HEK293 (cell line): ENCODE results near the gene RFLNA.
A peak's percentile ranks its signal among the peaks of the same experiment; 100 is the strongest.

Experiments
- CTCF ChIA-PET: fragments of 350-600 bp; formaldehyde crosslinking; extraction: SDS; loops from one replicate; lab custom pipeline; 2021; ENCODE audit warnings: antibody characterized with exemption; lab: Yijun Ruan, JAX
- POLR2A ChIA-PET: fragments of 300-600 bp; formaldehyde crosslinking; extraction: SDS; loops from one replicate; lab custom pipeline; 2020; ENCODE audit warnings: antibody characterized with exemption, inconsistent platforms; lab: Yijun Ruan, JAX
- H3K27ac ChIP-seq: fragments of 200-500 bp; sonication (Bioruptor generic); 2 replicates; pipeline ENCODE4 v1.5.1; 2014; ENCODE audit warnings: low read depth, low read length, control low read depth, inconsistent platforms; ENCODE audit errors: extremely low read depth
- H3K36me3 ChIP-seq, 2 experiments: fragments of 200-500 bp in 1 of 2; sonication (Bioruptor generic) in 1 of 2; 1 replicate in 1 of 2; 2 replicates in 1 of 2; pipeline ENCODE4 v1.5.1; 2014 to 2017; ENCODE audit warnings: inconsistent platforms in 2 of 2, low read length in 2 of 2; ENCODE audit not compliant: control insufficient read depth in 2 of 2, insufficient read depth in 1 of 2
- H3K4me1 ChIP-seq: fragments of 200-500 bp; sonication (Bioruptor generic); 2 replicates; pipeline ENCODE4 v1.5.1; 2014; ENCODE audit warnings: mild to moderate bottlenecking, low read length, inconsistent platforms; ENCODE audit not compliant: control insufficient read depth, insufficient read depth
- H3K4me3 ChIP-seq: 2 replicates; pipeline ENCODE4 v1.5.1; 2011; ENCODE audit warnings: low read depth, mild to moderate bottlenecking, control low read depth, low read length, moderate library complexity
- H3K9me3 ChIP-seq: fragments of 200-500 bp; sonication (Bioruptor generic); 2 replicates; pipeline ENCODE4 v1.5.1; 2014; ENCODE audit warnings: low read depth, low read length, inconsistent platforms; ENCODE audit not compliant: control insufficient read depth, insufficient read depth
- BCL11A ChIP-seq: fragments of 450-650 bp; formaldehyde crosslinking; IDR thresholded peaks from 2 replicates; pipeline ENCODE4 v1.5.1; 2016; ENCODE audit warnings: low read depth, missing biosample characterization, missing genetic modification characterization
- FEZF1 ChIP-seq: fragments of 450-650 bp; formaldehyde crosslinking; IDR thresholded peaks from 2 replicates; pipeline ENCODE4 v1.5.1; 2016; ENCODE audit warnings: missing biosample characterization, missing genetic modification characterization
- KLF10 ChIP-seq: fragments of 450-650 bp; IDR thresholded peaks from 2 replicates; pipeline ENCODE4 v1.5.1; 2018; ENCODE audit warnings: missing biosample characterization, mild to moderate bottlenecking, missing genetic modification characterization
- RBAK ChIP-seq: fragments of 450-650 bp; formaldehyde crosslinking; IDR thresholded peaks from 2 replicates; pipeline ENCODE4 v1.5.1; 2016; ENCODE audit warnings: missing biosample characterization, missing genetic modification characterization
- SP3 ChIP-seq: fragments of 450-650 bp; formaldehyde crosslinking; IDR thresholded peaks from 2 replicates; pipeline ENCODE4 v1.5.1; 2016; ENCODE audit warnings: missing biosample characterization, missing genetic modification characterization
- YY1 ChIP-seq: fragments of 450-650 bp; formaldehyde crosslinking; IDR thresholded peaks from 2 replicates; pipeline ENCODE4 v1.5.1; 2018; ENCODE audit warnings: missing biosample characterization, missing genetic modification characterization
- ZBTB10 ChIP-seq: fragments of 450-650 bp; formaldehyde crosslinking; IDR thresholded peaks from 2 replicates; pipeline ENCODE4 v1.5.1; 2016; ENCODE audit warnings: missing biosample characterization, missing genetic modification characterization
- ZBTB44 ChIP-seq: fragments of 450-650 bp; IDR thresholded peaks from 2 replicates; pipeline ENCODE4 v1.5.1; 2018; ENCODE audit warnings: missing biosample characterization, mild to moderate bottlenecking, missing genetic modification characterization
- ZIC2 ChIP-seq: fragments of 450-650 bp; formaldehyde crosslinking; IDR thresholded peaks from 2 replicates; pipeline ENCODE4 v1.5.1; 2016; ENCODE audit warnings: missing biosample characterization, missing genetic modification characterization
- ZNF10 ChIP-seq: fragments of 450-650 bp; formaldehyde crosslinking; IDR thresholded peaks from 2 replicates; pipeline ENCODE4 v1.5.1; 2017; ENCODE audit warnings: missing biosample characterization, missing genetic modification characterization
- ZNF114 ChIP-seq: fragments of 450-650 bp; formaldehyde crosslinking; IDR thresholded peaks from 2 replicates; pipeline ENCODE4 v1.5.0; 2017; ENCODE audit warnings: missing biosample characterization, missing genetic modification characterization
- ZNF121 ChIP-seq: fragments of 450-650 bp; formaldehyde crosslinking; IDR thresholded peaks from 2 replicates; pipeline ENCODE4 v1.5.1; 2016; ENCODE audit warnings: missing biosample characterization, missing genetic modification characterization
- ZNF132 ChIP-seq: fragments of 450-650 bp; formaldehyde crosslinking; IDR thresholded peaks from 2 replicates; pipeline ENCODE4 v1.5.1; 2017; ENCODE audit warnings: missing biosample characterization, missing genetic modification characterization, borderline replicate concordance
- ZNF2 ChIP-seq: fragments of 450-650 bp; formaldehyde crosslinking; IDR thresholded peaks from 2 replicates; pipeline ENCODE4 v1.5.1; 2016; ENCODE audit warnings: missing biosample characterization, missing genetic modification characterization
- ZNF214 ChIP-seq: fragments of 450-650 bp; formaldehyde crosslinking; IDR thresholded peaks from 2 replicates; pipeline ENCODE4 v1.5.1; 2017; ENCODE audit warnings: missing biosample characterization, mild to moderate bottlenecking, missing genetic modification characterization, borderline replicate concordance
- ZNF24 ChIP-seq: fragments of 450-650 bp; formaldehyde crosslinking; IDR thresholded peaks from 2 replicates; pipeline ENCODE4 v1.5.1; 2016; ENCODE audit warnings: missing biosample characterization, missing genetic modification characterization
- ZNF514 ChIP-seq: fragments of 450-650 bp; formaldehyde crosslinking; IDR thresholded peaks from 2 replicates; pipeline ENCODE4 v1.5.1; 2016; ENCODE audit warnings: missing biosample characterization, missing genetic modification characterization
- ZNF530 ChIP-seq: fragments of 450-650 bp; formaldehyde crosslinking; IDR thresholded peaks from 2 replicates; pipeline ENCODE4 v1.5.1; 2016; ENCODE audit warnings: low read depth, missing biosample characterization, missing genetic modification characterization
- ZNF600 ChIP-seq: fragments of 450-650 bp; formaldehyde crosslinking; IDR thresholded peaks from 2 replicates; pipeline ENCODE4 v1.5.1; 2016; ENCODE audit warnings: missing biosample characterization, missing genetic modification characterization
- ZNF785 ChIP-seq: fragments of 450-650 bp; formaldehyde crosslinking; IDR thresholded peaks from 2 replicates; pipeline ENCODE4 v1.5.1; 2016; ENCODE audit warnings: missing biosample characterization, missing genetic modification characterization
- ZSCAN4 ChIP-seq: fragments of 450-650 bp; formaldehyde crosslinking; IDR thresholded peaks from 2 replicates; pipeline ENCODE4 v1.5.1; 2017; ENCODE audit warnings: missing biosample characterization, missing genetic modification characterization
- TF ChIP-seq, protein P1 (sequence below): fragments of 450-650 bp; IDR thresholded peaks from 2 replicates; pipeline ENCODE4 v1.5.1; 2018; ENCODE audit warnings: missing biosample characterization, missing genetic modification characterization
- TF ChIP-seq, protein P2 (sequence below): fragments of 450-650 bp; formaldehyde crosslinking; conservative IDR thresholded peaks from 2 replicates; pipeline ENCODE4 v1.5.1; 2016; ENCODE audit warnings: low read depth, missing biosample characterization, missing genetic modification characterization
- TF ChIP-seq, protein P3 (sequence below): fragments of 450-650 bp; formaldehyde crosslinking; IDR thresholded peaks from 2 replicates; pipeline ENCODE4 v1.5.1; 2016; ENCODE audit warnings: missing biosample characterization, missing genetic modification characterization

Gene RFLNA

GRCh38 chr12:124286414-124286813 lies 8.5 kb upstream of the RFLNA start:
- CTCF ChIA-PET: no interaction called here
- no peak overlapping the region for H3K27ac ChIP-seq
- H3K4me1 ChIP-seq: peaks cover 10% of the 10 kb centered on the region
- H3K9me3 ChIP-seq: no peaks in the 10 kb centered on the region; the same call in 1 of the 2 replicates
- TF ChIP-seq ZNF121 (tag by site-specific recombination) (no peak), SP3 (tag by site-specific recombination) (no peak), ZIC2 (tag by site-specific recombination) (0 out of 2 replicates have a peak, but pooled peaks have one; percentile 26), ZBTB44 (tag by site-specific recombination) (no peak), ZNF10 (tag by site-specific recombination) (no peak), YY1 (tag by site-specific recombination) (no peak), ZNF2 (no peak), ZNF214 (tag by site-specific recombination) (no peak), FEZF1 (0 out of 2 replicates have a peak, but pooled peaks have one; percentile 24), RBAK (tag by site-specific recombination) (no peak)
- TF ChIP-seq, all 188 proteins: peak for 2
- no peak overlapping the region for H3K4me3 ChIP-seq
- POLR2A ChIA-PET: no interaction called here
- no peaks in the 10 kb centered on the region for H3K36me3 ChIP-seq

GRCh38 chr12:124286971-124287370 lies 7.9 kb upstream of the RFLNA start:
- POLR2A ChIA-PET: no interaction called here
- TF ChIP-seq ZNF785 (tag by site-specific recombination) (no peak), BCL11A (tag by site-specific recombination) (no peak), ZNF600 (tag by site-specific recombination) (no peak), KLF10 (tag by site-specific recombination) (no peak), ZSCAN4 (no peak), ZNF530 (tag by site-specific recombination) (no peak), ZNF114 (tag by site-specific recombination) (no peak), ZNF514 (tag by site-specific recombination) (no peak), ZBTB10 (no peak), ZNF24 (no peak), ZNF132 (tag by site-specific recombination) (no peak)
- TF ChIP-seq, protein P1, sequence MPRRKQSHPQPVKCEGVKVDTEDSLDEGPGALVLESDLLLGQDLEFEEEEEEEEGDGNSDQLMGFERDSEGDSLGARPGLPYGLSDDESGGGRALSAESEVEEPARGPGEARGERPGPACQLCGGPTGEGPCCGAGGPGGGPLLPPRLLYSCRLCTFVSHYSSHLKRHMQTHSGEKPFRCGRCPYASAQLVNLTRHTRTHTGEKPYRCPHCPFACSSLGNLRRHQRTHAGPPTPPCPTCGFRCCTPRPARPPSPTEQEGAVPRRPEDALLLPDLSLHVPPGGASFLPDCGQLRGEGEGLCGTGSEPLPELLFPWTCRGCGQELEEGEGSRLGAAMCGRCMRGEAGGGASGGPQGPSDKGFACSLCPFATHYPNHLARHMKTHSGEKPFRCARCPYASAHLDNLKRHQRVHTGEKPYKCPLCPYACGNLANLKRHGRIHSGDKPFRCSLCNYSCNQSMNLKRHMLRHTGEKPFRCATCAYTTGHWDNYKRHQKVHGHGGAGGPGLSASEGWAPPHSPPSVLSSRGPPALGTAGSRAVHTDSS (tag by site-specific recombination): no peak
- TF ChIP-seq, protein P2, sequence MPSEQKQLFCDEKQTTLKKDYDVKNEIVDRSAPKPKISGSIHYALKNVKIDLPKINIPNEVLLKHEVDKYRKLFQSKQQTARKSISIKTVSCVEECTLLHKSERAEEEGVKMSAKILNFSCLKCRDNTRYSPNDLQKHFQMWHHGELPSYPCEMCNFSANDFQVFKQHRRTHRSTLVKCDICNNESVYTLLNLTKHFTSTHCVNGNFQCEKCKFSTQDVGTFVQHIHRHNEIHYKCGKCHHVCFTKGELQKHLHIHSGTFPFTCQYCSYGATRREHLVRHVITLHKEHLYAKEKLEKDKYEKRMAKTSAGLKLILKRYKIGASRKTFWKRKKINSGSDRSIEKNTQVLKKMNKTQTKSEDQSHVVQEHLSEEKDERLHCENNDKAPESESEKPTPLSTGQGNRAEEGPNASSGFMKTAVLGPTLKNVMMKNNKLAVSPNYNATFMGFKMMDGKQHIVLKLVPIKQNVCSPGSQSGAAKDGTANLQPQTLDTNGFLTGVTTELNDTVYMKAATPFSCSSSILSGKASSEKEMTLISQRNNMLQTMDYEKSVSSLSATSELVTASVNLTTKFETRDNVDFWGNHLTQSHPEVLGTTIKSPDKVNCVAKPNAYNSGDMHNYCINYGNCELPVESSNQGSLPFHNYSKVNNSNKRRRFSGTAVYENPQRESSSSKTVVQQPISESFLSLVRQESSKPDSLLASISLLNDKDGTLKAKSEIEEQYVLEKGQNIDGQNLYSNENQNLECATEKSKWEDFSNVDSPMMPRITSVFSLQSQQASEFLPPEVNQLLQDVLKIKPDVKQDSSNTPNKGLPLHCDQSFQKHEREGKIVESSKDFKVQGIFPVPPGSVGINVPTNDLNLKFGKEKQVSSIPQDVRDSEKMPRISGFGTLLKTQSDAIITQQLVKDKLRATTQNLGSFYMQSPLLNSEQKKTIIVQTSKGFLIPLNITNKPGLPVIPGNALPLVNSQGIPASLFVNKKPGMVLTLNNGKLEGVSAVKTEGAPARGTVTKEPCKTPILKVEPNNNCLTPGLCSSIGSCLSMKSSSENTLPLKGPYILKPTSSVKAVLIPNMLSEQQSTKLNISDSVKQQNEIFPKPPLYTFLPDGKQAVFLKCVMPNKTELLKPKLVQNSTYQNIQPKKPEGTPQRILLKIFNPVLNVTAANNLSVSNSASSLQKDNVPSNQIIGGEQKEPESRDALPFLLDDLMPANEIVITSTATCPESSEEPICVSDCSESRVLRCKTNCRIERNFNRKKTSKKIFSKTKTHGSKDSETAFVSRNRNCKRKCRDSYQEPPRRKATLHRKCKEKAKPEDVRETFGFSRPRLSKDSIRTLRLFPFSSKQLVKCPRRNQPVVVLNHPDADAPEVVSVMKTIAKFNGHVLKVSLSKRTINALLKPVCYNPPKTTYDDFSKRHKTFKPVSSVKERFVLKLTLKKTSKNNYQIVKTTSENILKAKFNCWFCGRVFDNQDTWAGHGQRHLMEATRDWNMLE (tag by site-specific recombination): no peak
- TF ChIP-seq, protein P3, sequence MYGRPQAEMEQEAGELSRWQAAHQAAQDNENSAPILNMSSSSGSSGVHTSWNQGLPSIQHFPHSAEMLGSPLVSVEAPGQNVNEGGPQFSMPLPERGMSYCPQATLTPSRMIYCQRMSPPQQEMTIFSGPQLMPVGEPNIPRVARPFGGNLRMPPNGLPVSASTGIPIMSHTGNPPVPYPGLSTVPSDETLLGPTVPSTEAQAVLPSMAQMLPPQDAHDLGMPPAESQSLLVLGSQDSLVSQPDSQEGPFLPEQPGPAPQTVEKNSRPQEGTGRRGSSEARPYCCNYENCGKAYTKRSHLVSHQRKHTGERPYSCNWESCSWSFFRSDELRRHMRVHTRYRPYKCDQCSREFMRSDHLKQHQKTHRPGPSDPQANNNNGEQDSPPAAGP (tag by site-specific recombination): no peak

More at GRCh38 chr12:124286971-124287370, 7.9 kb upstream of the RFLNA start:
- Histone ChIP-seq H3K4me1 (peaks cover 10% of the 10 kb centered on the region), H3K36me3 (no peaks in the 10 kb centered on the region), H3K9me3 (no peaks in the 10 kb centered on the region; the same call in 1 of the 2 replicates), H3K27ac (no peak overlapping the region), H3K4me3 (no peak overlapping the region)
- CTCF ChIA-PET: no interaction called here
